HL-60 (cell line): ENCODE measurements around the gene RNLS.

Experiments
- POLR2AphosphoS5 ChIP-seq: IDR thresholded peaks from 2 replicates; pipeline ENCODE4 v1.6.1; 2012; ENCODE audit warnings: low read depth
- TF ChIP-seq, protein P1 (sequence below): IDR thresholded peaks from one replicate; pipeline ENCODE4 v1.5.1; 2011; ENCODE audit warnings: low read length, control low read depth, inconsistent platforms; ENCODE audit not compliant: insufficient read depth

- TF ChIP-seq, protein P1, sequence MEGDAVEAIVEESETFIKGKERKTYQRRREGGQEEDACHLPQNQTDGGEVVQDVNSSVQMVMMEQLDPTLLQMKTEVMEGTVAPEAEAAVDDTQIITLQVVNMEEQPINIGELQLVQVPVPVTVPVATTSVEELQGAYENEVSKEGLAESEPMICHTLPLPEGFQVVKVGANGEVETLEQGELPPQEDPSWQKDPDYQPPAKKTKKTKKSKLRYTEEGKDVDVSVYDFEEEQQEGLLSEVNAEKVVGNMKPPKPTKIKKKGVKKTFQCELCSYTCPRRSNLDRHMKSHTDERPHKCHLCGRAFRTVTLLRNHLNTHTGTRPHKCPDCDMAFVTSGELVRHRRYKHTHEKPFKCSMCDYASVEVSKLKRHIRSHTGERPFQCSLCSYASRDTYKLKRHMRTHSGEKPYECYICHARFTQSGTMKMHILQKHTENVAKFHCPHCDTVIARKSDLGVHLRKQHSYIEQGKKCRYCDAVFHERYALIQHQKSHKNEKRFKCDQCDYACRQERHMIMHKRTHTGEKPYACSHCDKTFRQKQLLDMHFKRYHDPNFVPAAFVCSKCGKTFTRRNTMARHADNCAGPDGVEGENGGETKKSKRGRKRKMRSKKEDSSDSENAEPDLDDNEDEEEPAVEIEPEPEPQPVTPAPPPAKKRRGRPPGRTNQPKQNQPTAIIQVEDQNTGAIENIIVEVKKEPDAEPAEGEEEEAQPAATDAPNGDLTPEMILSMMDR: no peak
- TF ChIP-seq POLR2AphosphoS5: no peak
These were observed 67.9 kb downstream of the RNLS start for GRCh38 chr10:88515235-88515634.
